Fibroblast of lung (primary cell): ENCODE measurements around the gene MEF2D. TPM values are rescaled to one million over a fixed set of nuclear protein-coding genes. Genes with fewer than 3 reads are reported as not detected.

Experiments
- DNase-seq, 2 donors: peaks; one replicate each; pipeline versions ENCODE4 v3.0.0 to v3.0.0-alpha.2; 2010; ENCODE audit warnings: low read depth in 2 of 2
- H2AFZ ChIP-seq: 2 replicates; pipeline ENCODE4 v1.5.1; 2012; ENCODE audit warnings: low read length, control low read depth, inconsistent platforms
- H3K27ac ChIP-seq: 2 replicates; pipeline ENCODE4 v1.5.1; 2011; ENCODE audit warnings: low read length, control low read depth; ENCODE audit not compliant: insufficient read depth
- H3K27me3 ChIP-seq: 2 replicates; pipeline ENCODE4 v1.5.1; 2011; ENCODE audit warnings: mild to moderate bottlenecking, low read length; ENCODE audit not compliant: control insufficient read depth, insufficient read depth
- H3K36me3 ChIP-seq: 2 replicates; pipeline ENCODE4 v1.5.1; 2011; ENCODE audit warnings: low read length; ENCODE audit not compliant: control insufficient read depth, insufficient read depth
- H3K4me1 ChIP-seq: 2 replicates; pipeline ENCODE4 v1.5.1; 2011; ENCODE audit warnings: low read length; ENCODE audit not compliant: control insufficient read depth, insufficient read depth; ENCODE audit errors: extremely low read depth
- H3K4me2 ChIP-seq: 2 replicates; pipeline ENCODE4 v1.5.1; 2011; ENCODE audit warnings: low read length, control low read depth; ENCODE audit not compliant: insufficient read depth; ENCODE audit errors: extremely low read depth
- H3K4me3 ChIP-seq, 4 experiments: fragments of 200-600 bp in 1 of 4; sonication (generic) in 1 of 4; replicated peaks in 1 of 4; 2 replicates each; pipeline ENCODE4 v1.5.1; 2011 to 2016; ENCODE audit warnings: low read length in 4 of 4, low read depth in 3 of 4, mild to moderate bottlenecking in 3 of 4, control low read depth in 2 of 4, inconsistent platforms in 1 of 4, mixed read lengths in 1 of 4; ENCODE audit not compliant: insufficient read depth in 1 of 4; ENCODE audit errors: control extremely low read depth in 1 of 4
- H3K79me2 ChIP-seq: 2 replicates; pipeline ENCODE4 v1.5.1; 2012; ENCODE audit warnings: mild to moderate bottlenecking, low read length, inconsistent platforms; ENCODE audit not compliant: control insufficient read depth, insufficient read depth
- H3K9ac ChIP-seq: 2 replicates; pipeline ENCODE4 v1.5.1; 2011; ENCODE audit warnings: mild to moderate bottlenecking, low read length, control low read depth; ENCODE audit not compliant: insufficient read depth
- H3K9me3 ChIP-seq: 2 replicates; pipeline ENCODE4 v1.5.1; 2012; ENCODE audit warnings: low read depth, low read length; ENCODE audit not compliant: control insufficient read depth, insufficient read depth
- H4K20me1 ChIP-seq: 2 replicates; pipeline ENCODE4 v1.5.1; 2011; ENCODE audit warnings: low read length; ENCODE audit not compliant: control insufficient read depth, insufficient read depth; ENCODE audit errors: extremely low read depth
- CTCF ChIP-seq, 2 donors: IDR thresholded peaks in 1 of 2; conservative IDR thresholded peaks in 1 of 2; 1 replicate in 1 of 2; 2 replicates in 1 of 2; pipeline ENCODE4 v1.5.1; 2011 to 2012; ENCODE audit warnings: low read length in 2 of 2, control low read depth in 1 of 2, inconsistent platforms in 1 of 2, low read depth in 1 of 2, mild to moderate bottlenecking in 1 of 2
- EZH2 ChIP-seq: IDR thresholded peaks from 2 replicates; pipeline ENCODE4 v1.5.1; 2012; ENCODE audit warnings: low read length, control low read depth, mild to moderate bottlenecking; ENCODE audit errors: missing control alignments
- polyA plus RNA-seq, 2 donors: library from polyadenylated mRNA; depleted of rRNA in 1 of 2; stranded (reverse) in 1 of 2; unstranded in 1 of 2; fragments of >200 nt; gene quantifications; 2 replicates each; pipeline ENCODE4 v1.2.1, GENCODE V29; 2011 to 2012; ENCODE audit warnings: missing spikeins in 1 of 2
- total RNA-seq: library from RNA; depleted of rRNA; stranded (reverse); fragments of >200 nt; gene quantifications from 2 replicates; pipeline ENCODE4 v1.2.1, GENCODE V29; 2014

The MEF2D gene
- total and polyA plus RNA-seq, 2 donors (not counting 1 experiment from before 2014, with no cell fraction given) = 9.9 to 12.7 TPM

GRCh38 chr1:156537027-156537426 lies 36.5 kb upstream of the MEF2D start:
- no peaks in the 10 kb centered on the region for H3K9me3 ChIP-seq
- no peaks in the 10 kb centered on the region for H4K20me1 ChIP-seq
- H3K9ac ChIP-seq = no peak overlapping the region
- no peak overlapping the region for H2AFZ ChIP-seq
- no peak overlapping the region for H3K4me3 ChIP-seq
- no peaks in the 10 kb centered on the region for H3K27me3 ChIP-seq
- peaks cover 39% of the 10 kb centered on the region for H3K36me3 ChIP-seq
- H3K4me1 ChIP-seq = no peaks in the 10 kb centered on the region
- no peak overlapping the region for H3K4me2 ChIP-seq
- no peak for DNase-seq
- H3K27ac ChIP-seq = no peak overlapping the region
- no peak for TF ChIP-seq EZH2
- TF ChIP-seq CTCF (conservative IDR thresholded peaks at IDR 0.05 in 1 of 2, IDR thresholded peaks at IDR 0.05 in 1 of 2; ENCODE audit: low read depth in 1 of 2, low read length in 2 of 2) = no peak
- H3K79me2 ChIP-seq = no peaks in the 10 kb centered on the region

GRCh38 chr1:156534424-156535060 lies 34.0 kb upstream of the MEF2D start:
- no peaks in the 10 kb centered on the region for H3K4me1 ChIP-seq
- no peak overlapping the region for H3K9ac ChIP-seq
- no peaks in the 10 kb centered on the region for H3K79me2 ChIP-seq
- H3K27me3 ChIP-seq = no peaks in the 10 kb centered on the region
- H3K9me3 ChIP-seq = no peaks in the 10 kb centered on the region
- H3K27ac ChIP-seq = no peak overlapping the region
- H3K4me3 ChIP-seq = no peak overlapping the region
- no peak overlapping the region for H2AFZ ChIP-seq
- no peaks in the 10 kb centered on the region for H4K20me1 ChIP-seq
- TF ChIP-seq CTCF (conservative IDR thresholded peaks at IDR 0.05 in 1 of 2, IDR thresholded peaks at IDR 0.05 in 1 of 2; ENCODE audit: low read depth in 1 of 2, low read length in 2 of 2) (no peak), EZH2 (no peak)
- H3K36me3 ChIP-seq = peaks cover 36% of the 10 kb centered on the region
- no peak for DNase-seq
- H3K4me2 ChIP-seq = no peak overlapping the region

GRCh38 chr1:156533568-156534220 lies 33.1 kb upstream of the MEF2D start:
- H3K9me3 ChIP-seq = no peaks in the 10 kb centered on the region
- H3K4me2 ChIP-seq = no peak overlapping the region
- no peak overlapping the region for H3K4me3 ChIP-seq
- no peak overlapping the region for H3K9ac ChIP-seq
- H3K27me3 ChIP-seq = no peaks in the 10 kb centered on the region
- no peaks in the 10 kb centered on the region for H4K20me1 ChIP-seq
- H2AFZ ChIP-seq = no peak overlapping the region
- DNase-seq = no peak
- H3K36me3 ChIP-seq = peaks cover 35% of the 10 kb centered on the region
- H3K79me2 ChIP-seq = no peaks in the 10 kb centered on the region
- H3K4me1 ChIP-seq = no peaks in the 10 kb centered on the region
- H3K27ac ChIP-seq = no peak overlapping the region
- TF ChIP-seq EZH2 (no peak), CTCF (conservative IDR thresholded peaks at IDR 0.05 in 1 of 2, IDR thresholded peaks at IDR 0.05 in 1 of 2; ENCODE audit: low read depth in 1 of 2, low read length in 2 of 2) (no peak)
